Lower leg skin (tissue), 4 donors: ENCODE measurements around the gene CD276. TPM values are rescaled to one million over a fixed set of nuclear protein-coding genes. Genes with fewer than 3 reads are reported as not detected.

Experiments
- DNase-seq, 2 donors: peaks; one replicate each; pipeline ENCODE4 v3.0.0-alpha.2; 2019; ENCODE audit warnings: low spot score in 2 of 2
- H3K4me3 ChIP-seq: fragments of 200-600 bp; sonication (generic); 2 replicates; pipeline ENCODE4 v1.5.1; 2017; ENCODE audit warnings: mild to moderate bottlenecking, low read depth; ENCODE audit not compliant: poor library complexity, severe bottlenecking
- CTCF ChIP-seq, 3 donors: fragments of 450-650 bp; IDR thresholded peaks; one replicate each; pipeline ENCODE4 v1.5.1; 2016; ENCODE audit warnings: antibody characterized with exemption in 3 of 3, mild to moderate bottlenecking in 3 of 3, moderate library complexity in 2 of 3
- POLR2A ChIP-seq, 2 donors: fragments of 450-650 bp; IDR thresholded peaks; one replicate each; pipeline ENCODE4 v1.6.1; 2016 to 2017; ENCODE audit warnings: antibody characterized with exemption in 2 of 2, mild to moderate bottlenecking in 1 of 2, moderate library complexity in 1 of 2
- WGBS, 2 donors: methylation state at CpG; one replicate each; pipeline ENCODE4 v1.1.5; 2018; 5-methylcytosine and 5-hydroxymethylcytosine counted together
- intact Hi-C: fragments of 100-400 bp; cut with DNase I; formaldehyde crosslinking; loops from one replicate; pipeline ENCODE4 v1.15.0; 2023; ENCODE audit warnings: low total_unique reads
- total RNA-seq, 4 donors: library from RNA; depleted of rRNA; stranded (reverse); fragments of >200 nt; gene quantifications; one replicate each; pipeline ENCODE4 v1.1.0, GENCODE V29; 2016

The CD276 gene
- total RNA-seq, 4 donors from 2014 or later, result 33.4 to 49.9 (median 45.4) TPM

- 73 to 74% methylated on average over 3 of the region's 3 CpGs for WGBS, 2 donors
- no peak for DNase-seq
- intact Hi-C loops, result no loop called here
- H3K4me3 ChIP-seq, result no peak overlapping the region
- no peak for TF ChIP-seq CTCF (IDR thresholded peaks at IDR 0.05)
Observed at GRCh38 chr15:73654659-73655058, 29.5 kb upstream of the CD276 start.

DNA sequence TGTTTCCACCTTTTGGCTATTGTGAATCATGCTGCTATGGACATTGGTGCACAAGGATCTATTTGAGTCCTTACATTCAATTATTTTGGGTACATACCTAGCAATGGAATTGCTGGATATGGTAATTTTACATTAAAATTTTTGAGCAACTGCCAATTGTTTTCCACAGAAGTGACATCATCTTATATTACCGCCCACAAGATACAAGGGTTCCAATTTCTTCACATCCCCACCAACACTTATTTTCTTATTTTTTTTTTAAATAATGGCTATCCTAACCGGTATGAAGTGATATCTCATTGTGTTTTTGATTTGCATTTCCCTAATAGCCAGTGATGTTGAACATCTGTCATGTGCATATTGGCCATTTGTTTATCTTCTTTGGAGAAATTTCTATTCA, 28.5 kb upstream of the CD276 start:
- H3K4me3 ChIP-seq, result no peak overlapping the region
- no peak for DNase-seq
- 65 to 73% methylated on average over 2 of the region's 2 CpGs for WGBS, 2 donors
- intact Hi-C loops, result no loop called here
- no peak for TF ChIP-seq POLR2A (IDR thresholded peaks at IDR 0.05)

DNA sequence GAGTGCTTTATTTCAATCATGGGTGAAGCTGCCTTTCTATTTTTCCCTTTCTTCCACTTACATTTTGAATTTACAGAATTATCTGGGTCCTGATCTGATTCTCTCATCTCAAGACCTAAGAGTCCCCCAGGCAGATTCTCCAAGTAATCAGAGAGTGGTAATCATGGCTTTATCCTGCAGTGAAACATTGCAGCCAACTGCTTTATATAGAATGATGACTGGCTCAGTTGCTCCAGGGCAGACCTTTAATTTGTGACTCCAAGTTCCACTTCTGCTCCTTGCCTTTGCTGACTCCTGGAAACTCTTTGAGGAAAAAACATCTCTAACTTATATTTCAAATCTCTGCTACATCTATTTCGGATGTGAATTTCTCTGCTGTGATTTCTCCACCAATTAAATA, 25.5 kb upstream of the CD276 start:
- 67 to 73% methylated on average over 1 of the region's 1 CpG for WGBS, 2 donors
- no peak for TF ChIP-seq POLR2A (IDR thresholded peaks at IDR 0.05)
- no peak for TF ChIP-seq CTCF (IDR thresholded peaks at IDR 0.05)
- no peak for DNase-seq
- intact Hi-C loops, result no loop called here
- H3K4me3 ChIP-seq, result no peak overlapping the region

DNA sequence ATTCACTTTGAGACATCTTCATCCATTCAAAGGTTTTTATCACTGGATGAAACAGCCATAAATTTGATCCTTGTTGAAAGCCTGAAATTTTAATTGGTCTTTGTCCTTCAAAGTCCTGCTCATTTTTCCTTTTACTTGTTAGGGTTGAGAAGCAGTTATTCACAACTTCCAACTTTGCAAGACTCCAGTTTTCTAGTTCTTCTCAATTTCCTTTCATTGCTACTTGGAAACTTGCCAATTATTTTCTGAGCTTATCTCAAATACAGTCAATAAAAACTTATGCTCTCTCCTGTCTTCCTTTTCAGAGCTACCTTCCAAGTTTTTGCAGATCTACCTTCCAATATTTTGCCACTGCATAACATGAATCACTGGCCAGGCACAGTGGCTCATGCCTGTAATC, 23.7 kb upstream of the CD276 start:
- intact Hi-C loops, result no loop called here
- no peak overlapping the region for H3K4me3 ChIP-seq
- no peak for TF ChIP-seq CTCF (IDR thresholded peaks at IDR 0.05)
- no peak for TF ChIP-seq POLR2A (IDR thresholded peaks at IDR 0.05)
- DNase-seq, result no peak

DNA sequence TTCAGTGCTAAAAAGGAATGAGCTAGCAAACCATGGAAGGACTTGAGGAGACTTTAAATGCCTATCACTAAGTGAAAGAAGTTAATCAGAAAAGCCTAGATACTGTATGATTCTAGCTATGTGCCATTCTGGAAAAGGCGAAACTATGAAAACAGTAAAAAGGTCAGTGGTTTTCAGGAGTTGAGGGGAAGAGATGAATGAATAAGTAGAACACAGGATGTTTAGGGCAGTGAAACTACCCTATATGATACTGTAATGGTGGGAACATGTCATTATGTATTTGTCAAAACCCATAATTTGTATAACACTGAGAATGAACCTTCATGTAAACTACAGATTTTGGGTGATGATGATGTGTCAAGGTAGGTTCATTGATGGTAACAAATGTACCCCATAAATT, 9.6 kb upstream of the CD276 start:
- no peak for DNase-seq
- 93 to 100% methylated on average over 1 of the region's 1 CpG for whole genome bisulfite sequencing, 2 donors
- intact Hi-C loops, result no loop called here
- no peak overlapping the region for H3K4me3 ChIP-seq
- no peak for TF ChIP-seq POLR2A (IDR thresholded peaks at IDR 0.05)
- no peak for TF ChIP-seq CTCF (IDR thresholded peaks at IDR 0.05)

DNA sequence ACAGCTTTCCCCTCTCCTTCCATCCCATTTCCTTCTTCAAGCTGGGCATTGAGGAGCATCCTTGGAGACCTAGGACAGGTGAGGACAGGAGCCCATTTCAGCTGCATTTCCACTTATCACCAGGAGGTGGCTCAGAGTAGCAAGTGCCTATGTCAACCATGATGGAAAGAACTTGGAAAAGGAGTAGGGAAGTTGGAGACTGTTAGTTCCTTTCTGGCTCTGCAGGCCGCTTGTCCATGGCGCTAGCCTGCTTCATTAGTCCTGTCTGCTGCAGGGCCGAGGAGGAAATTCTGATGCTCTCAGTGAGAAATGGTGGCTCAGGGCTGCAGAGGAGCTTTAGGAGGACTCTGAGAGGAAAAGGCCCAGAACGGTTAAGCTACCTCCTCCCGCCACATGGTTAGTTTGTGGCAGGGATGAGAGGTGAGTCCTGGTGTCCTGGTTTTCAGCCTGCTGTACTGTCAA, 7.0 kb upstream of the CD276 start:
- intact Hi-C loops, result no loop called here
- WGBS, 2 donors, result 37 to 45% methylated on average over 5 of the region's 5 CpGs
- TF ChIP-seq CTCF (IDR thresholded peaks at IDR 0.05) (peak in 1 of 3 donors; percentile 79), POLR2A (IDR thresholded peaks at IDR 0.05) (no peak)
- no peak overlapping the region for H3K4me3 ChIP-seq
- DNase-seq, result peak; percentile 72 to 87
